SK-N-SH (cell line): ENCODE data around the gene UBR2. TPM values are rescaled to one million over a fixed set of nuclear protein-coding genes. Genes with fewer than 3 reads are reported as not detected.

Experiments used
- CTCF ChIA-PET: fragments of 300-600, 350-600 bp; formaldehyde crosslinking; extraction: SDS; loops from one replicate; lab custom pipeline; 2021; lab: Yijun Ruan, JAX
- POLR2A ChIA-PET: fragments of 350-600 bp; sonication (Branson Sonifier 250); formaldehyde crosslinking; extraction: SDS; loops from one replicate; lab custom pipeline; 2020; ENCODE audit warnings: antibody characterized with exemption, inconsistent platforms; lab: Yijun Ruan, JAX
- DNase-seq: peaks from one replicate; pipeline ENCODE4 v3.0.0; 2012
- H2AFZ ChIP-seq: fragments of 200-600 bp; sonication (generic); 2 replicates; pipeline ENCODE4 v1.8.1; 2016; ENCODE audit warnings: antibody characterized with exemption, mild to moderate bottlenecking, low read depth
- H3F3A ChIP-seq: fragments of 200-600 bp; sonication (generic); replicated peaks from 2 replicates; pipeline ENCODE3; 2016; ENCODE audit warnings: antibody characterized with exemption, mild to moderate bottlenecking; ENCODE audit not compliant: insufficient read depth
- H3K27ac ChIP-seq, 2 experiments: fragments of 200-500 bp in 1 of 2; fragments of 200-600 bp in 1 of 2; sonication (Bioruptor generic) in 1 of 2; sonication (generic), shearing (Covaris generic) in 1 of 2; 2 replicates each; pipeline versions ENCODE4 v1.5.1 to v1.6.1; 2014 to 2016; ENCODE audit warnings: low read depth in 2 of 2, inconsistent platforms in 1 of 2, low read length in 1 of 2, mild to moderate bottlenecking in 1 of 2, mixed read lengths in 1 of 2
- H3K27me3 ChIP-seq: fragments of 200-600 bp; sonication (generic), shearing (Covaris generic); 2 replicates; pipeline ENCODE4 v1.6.1; 2016; ENCODE audit warnings: mixed run types; ENCODE audit not compliant: insufficient read depth
- H3K36me3 ChIP-seq, 2 experiments: fragments of 200-500 bp in 1 of 2; fragments of 200-600 bp in 1 of 2; sonication (Bioruptor generic) in 1 of 2; sonication (generic) in 1 of 2; replicated peaks in 1 of 2; 2 replicates each; pipeline versions ENCODE3 to v1.5.1; 2014 to 2016; ENCODE audit warnings: low read length in 1 of 2, mild to moderate bottlenecking in 1 of 2; ENCODE audit not compliant: insufficient read depth in 2 of 2, control insufficient read depth in 1 of 2
- H3K4me1 ChIP-seq, 2 experiments: fragments of 200-500 bp in 1 of 2; fragments of 200-600 bp in 1 of 2; sonication (Bioruptor generic) in 1 of 2; sonication (generic), shearing (Covaris generic) in 1 of 2; 2 replicates each; pipeline versions ENCODE4 v1.5.1 to v1.6.1; 2014 to 2016; ENCODE audit warnings: low read depth in 1 of 2, low read length in 1 of 2, mixed run types in 1 of 2; ENCODE audit not compliant: insufficient read depth in 2 of 2, control insufficient read depth in 1 of 2
- H3K4me2 ChIP-seq: fragments of 200-600 bp; sonication (generic), shearing (Covaris generic); 2 replicates; pipeline ENCODE4 v1.6.1; 2017; ENCODE audit warnings: mixed run types
- H3K4me3 ChIP-seq, 2 experiments: fragments of 200-500 bp in 1 of 2; fragments of 200-600 bp in 1 of 2; sonication (Bioruptor generic) in 1 of 2; sonication (generic), shearing (Covaris generic) in 1 of 2; 2 replicates each; pipeline versions ENCODE4 v1.5.1 to v1.8.1; 2014 to 2016; ENCODE audit warnings: low read depth in 2 of 2, inconsistent platforms in 1 of 2, low read length in 1 of 2, mild to moderate bottlenecking in 1 of 2, mixed read lengths in 1 of 2, moderate library complexity in 1 of 2
- H3K79me2 ChIP-seq: fragments of 200-600 bp; sonication (generic); 2 replicates; pipeline ENCODE4 v1.8.1; 2017; ENCODE audit warnings: mild to moderate bottlenecking; ENCODE audit not compliant: insufficient read depth
- H3K9ac ChIP-seq: fragments of 200-600 bp; sonication (generic); 2 replicates; pipeline ENCODE4 v1.6.1; 2017; ENCODE audit warnings: mixed run types
- H3K9me2 ChIP-seq: fragments of 200-600 bp; sonication (generic); 2 replicates; pipeline ENCODE4 v1.6.1; 2017; ENCODE audit warnings: mixed run types
- H3K9me3 ChIP-seq: fragments of 200-600 bp; sonication (generic); 2 replicates; pipeline ENCODE4 v1.6.1; 2017; ENCODE audit warnings: mixed run types, mild to moderate bottlenecking, moderate library complexity
- H4K20me1 ChIP-seq: fragments of 200-600 bp; sonication (generic); 2 replicates; pipeline ENCODE4 v1.6.1; 2017; ENCODE audit warnings: mild to moderate bottlenecking, mixed run types; ENCODE audit not compliant: insufficient read depth
- EP300 ChIP-seq, 2 experiments: IDR thresholded peaks; 2 replicates each; pipeline versions ENCODE4 v1.4.0 to v1.6.1; 2012; ENCODE audit warnings: borderline replicate concordance in 1 of 2, low read depth in 1 of 2, low read length in 1 of 2
- PBX3 ChIP-seq: IDR thresholded peaks from 2 replicates; pipeline ENCODE4; 2012
- RCOR1 ChIP-seq: fragments of 150-350 bp; IDR thresholded peaks from 2 replicates; pipeline ENCODE4 v1.6.1; 2017; ENCODE audit warnings: antibody characterized with exemption, low read length
- REST ChIP-seq: IDR thresholded peaks from 2 replicates; pipeline ENCODE4 v1.6.1; 2012; ENCODE audit warnings: mild to moderate bottlenecking, low read depth, low read length, moderate library complexity
- RFX5 ChIP-seq: IDR thresholded peaks from 2 replicates; pipeline ENCODE4 v1.6.1; 2012; ENCODE audit warnings: mild to moderate bottlenecking, improper control_type of control experiment, low read length
- TAF1 ChIP-seq: IDR thresholded peaks from 2 replicates; pipeline ENCODE4 v1.6.1; 2012; ENCODE audit warnings: low read depth, mild to moderate bottlenecking, low read length, moderate library complexity, borderline replicate concordance
- TCF12 ChIP-seq: IDR thresholded peaks from 2 replicates; pipeline ENCODE4 v1.4.0; 2012
- USF1 ChIP-seq: IDR thresholded peaks from 2 replicates; pipeline ENCODE4 v1.4.0; 2012; ENCODE audit warnings: low read depth, borderline replicate concordance
- WGBS: methylation state at CpG from one replicate; pipeline ENCODE4 v1.1.6; 2017; ENCODE audit warnings: low lambda C conversion rate; 5-methylcytosine and 5-hydroxymethylcytosine counted together
- polyA plus RNA-seq, 3 experiments: library from polyadenylated mRNA; depleted of rRNA; stranded (reverse); fragments of >200 nt; gene quantifications; 2 replicates each; pipeline ENCODE4 v1.2.3, GENCODE V29; 2012

UBR2 gene
- polyA plus RNA-seq, 1 of the 3 experiments (the other 2 are of a cell fraction): 5.2 TPM

GRCh38 chr6:42618686-42619085 lies 54.9 kb downstream of the UBR2 start:
- no peaks in the 10 kb centered on the region for H3K27me3 ChIP-seq
- H3K9me3 ChIP-seq: no peaks in the 10 kb centered on the region
- no peaks in the 10 kb centered on the region for H3F3A ChIP-seq
- H3K9me2 ChIP-seq: no peaks in the 10 kb centered on the region
- H3K36me3 ChIP-seq: peaks cover 38 to 62% of the 10 kb centered on the region in 2 experiments
- TF ChIP-seq RFX5 (no peak), TCF12 (peak; percentile 41; the same call in 1 of the 2 replicates), TAF1 (no peak), PBX3 (no peak), RCOR1 (no peak), REST (no peak)
- no peaks in the 10 kb centered on the region for H3K4me1 ChIP-seq
- no peak overlapping the region for H2AFZ ChIP-seq
- peaks cover 4% of the 10 kb centered on the region; the same call in 1 of the 2 replicates for H3K79me2 ChIP-seq
- no peak overlapping the region for H3K27ac ChIP-seq
- no peak for DNase-seq
- H4K20me1 ChIP-seq: no peaks in the 10 kb centered on the region
- no peak overlapping the region for H3K9ac ChIP-seq
- 78% methylated on average over 5 of the region's 5 CpGs for WGBS
- H3K4me3 ChIP-seq: no peak overlapping the region
- ChIA-PET POLR2A (no interaction called here), CTCF (interaction anchor here (1.2 kb wide), 1 partner anchor 11 kb away, joined by 3 read pairs; no protein-coding TSS in a partner anchor)
- H3K4me2 ChIP-seq: no peak overlapping the region

GRCh38 chr6:42619963-42620362 lies 56.1 kb downstream of the UBR2 start:
- TF ChIP-seq USF1: no peak
- TF ChIP-seq EP300 (IDR thresholded peaks at IDR 0.05; ENCODE audit: borderline replicate concordance in 1 of 2, low read depth in 1 of 2, low read length in 1 of 2): no peak
- Histone ChIP-seq H3K36me3 (peaks cover 36 to 67% of the 10 kb centered on the region in 2 experiments), H3K4me3 (no peak overlapping the region), H3K4me1 (no peaks in the 10 kb centered on the region), H3K9me3 (no peaks in the 10 kb centered on the region), H3K79me2 (peaks cover 4% of the 10 kb centered on the region; the same call in 1 of the 2 replicates), H3K27me3 (no peaks in the 10 kb centered on the region), H4K20me1 (no peaks in the 10 kb centered on the region), H3K4me2 (no peak overlapping the region), H3K9ac (no peak overlapping the region), H2AFZ (no peak overlapping the region), H3F3A (no peaks in the 10 kb centered on the region), H3K9me2 (no peaks in the 10 kb centered on the region), H3K27ac (no peak overlapping the region)
- ChIA-PET POLR2A (no interaction called here), CTCF (interaction anchor here (1.1 to 1.2 kb wide), 2 partner anchors 10 to 20 kb away, joined by 3 to 4 read pairs; no protein-coding TSS in a partner anchor)
- no peak for DNase-seq
- 100% methylated on average over 1 of the region's 1 CpG for WGBS
